Stimulated activated CD4-positive, alpha-beta T cell treated with anti-CD3 and anti-CD28 coated beads, Interleukin-1b, Interleukin-23, amount 100 ng/mL, for 48 hours (primary cell): ENCODE measurements around the gene ACOT9.
A peak's percentile ranks its signal among the peaks of the same experiment; 100 is the strongest.
"Not testable (repeated sequence)": the region's sequence is repeated elsewhere in the genome, so short reads cannot be mapped to it uniquely, and the experiment has no call there.

Source experiments
- DNase-seq: peaks from one replicate; pipeline ENCODE4 v3.0.0-alpha.2; 2020

The ACOT9 gene

GRCh38 chrX:23764188-23764984 lies 21.3 kb upstream of the ACOT9 start:
- no peak for DNase-seq

DNA sequence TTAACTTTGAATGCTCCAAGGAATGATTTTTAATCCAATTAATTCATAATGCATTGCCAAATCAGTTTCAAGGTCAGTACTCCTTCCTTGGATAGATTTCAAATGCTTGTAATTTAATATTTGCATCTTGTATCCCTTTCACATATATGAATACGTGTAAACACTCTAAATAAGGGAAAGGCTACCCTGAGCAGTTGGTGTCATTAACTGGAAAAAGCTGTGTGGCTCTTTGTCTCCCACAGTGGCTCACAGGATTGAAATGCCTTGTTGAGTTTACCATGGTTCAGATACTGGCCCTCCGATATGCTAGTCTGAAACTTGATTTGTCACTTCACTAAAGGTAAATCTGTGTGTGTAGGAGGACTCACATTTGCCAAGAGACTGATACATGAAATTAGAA lies 16.7 kb upstream of the ACOT9 start:
- no peak for DNase-seq

- DNase-seq: peak; percentile 45
Observed at GRCh38 chrX:23756165-23756564, 13.1 kb upstream of the ACOT9 start.

DNA sequence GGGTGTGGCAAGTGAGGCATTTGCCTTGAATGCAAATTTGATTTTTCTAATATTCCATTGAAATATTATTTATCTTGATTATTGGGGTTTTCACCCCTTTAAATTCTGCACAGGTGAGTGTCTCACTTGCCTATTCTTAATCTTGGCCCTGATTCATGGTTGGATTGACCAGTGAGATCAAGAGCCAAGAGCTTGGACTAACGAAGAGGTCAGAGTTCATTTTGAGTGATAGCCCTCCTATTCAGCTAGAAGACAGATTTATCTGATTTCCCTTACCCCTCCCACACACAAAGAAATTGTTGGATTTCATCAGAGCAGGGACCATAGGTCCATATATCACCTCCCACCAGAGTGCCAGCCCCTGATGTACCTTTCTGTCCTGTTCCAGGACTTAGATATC lies 11.6 kb upstream of the ACOT9 start:
- DNase-seq: no peak

DNA sequence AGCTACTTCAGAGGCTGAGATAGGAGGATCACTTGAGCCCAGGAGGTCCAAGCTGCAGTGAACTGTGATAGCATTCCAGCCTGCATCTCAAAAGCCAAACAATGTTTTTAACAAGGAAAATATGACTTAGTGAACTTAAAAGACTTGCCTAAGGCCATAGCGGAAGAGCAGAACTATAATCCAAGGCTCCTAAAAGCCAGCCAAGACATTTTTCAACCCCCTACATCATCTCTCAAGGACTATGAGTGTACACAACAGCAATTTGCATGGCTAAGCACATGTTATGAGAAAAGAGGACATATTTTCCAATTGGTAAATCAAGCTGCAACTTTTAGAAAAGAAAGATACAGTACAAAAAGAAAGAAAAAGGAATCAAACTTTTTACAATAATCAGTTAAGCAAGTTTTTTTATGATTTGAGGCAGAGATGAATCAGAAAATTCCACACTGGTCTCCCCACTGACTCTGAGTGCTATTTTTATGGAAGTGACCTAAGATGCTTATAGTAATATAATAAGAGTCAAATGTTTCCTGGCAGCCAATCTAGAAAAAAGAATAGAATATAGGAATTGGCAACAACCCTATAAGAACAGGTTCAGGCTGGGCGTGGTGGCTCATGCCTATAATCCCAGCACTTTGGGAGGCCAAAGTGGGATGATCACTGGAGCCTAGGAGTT lies 9.8 kb upstream of the ACOT9 start:
- no peak for DNase-seq

GRCh38 chrX:23749576-23749975 lies 6.5 kb upstream of the ACOT9 start:
- DNase-seq: no peak

- DNase-seq: no peak
Observed at GRCh38 chrX:23749129-23749528, 6.1 kb upstream of the ACOT9 start.

DNA sequence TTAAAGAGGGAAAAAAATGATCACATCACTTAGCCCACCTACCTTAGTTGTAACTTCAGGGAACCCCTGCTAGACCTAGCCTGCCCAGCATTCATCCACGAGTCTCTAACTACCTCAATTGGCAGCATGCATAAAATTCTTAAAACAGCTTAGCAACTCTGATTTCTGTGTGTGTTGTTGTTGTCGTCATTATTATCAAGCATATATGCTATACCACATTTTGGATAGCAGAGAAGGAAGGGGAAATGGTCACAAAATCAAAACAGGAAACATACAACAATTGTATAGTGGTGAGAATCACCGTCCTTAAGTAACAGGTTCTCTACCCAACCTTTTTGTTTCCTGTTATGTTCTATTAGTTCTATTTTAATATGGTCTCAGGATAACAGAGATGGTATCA lies 2.7 kb upstream of the ACOT9 start:
- no peak for DNase-seq

GRCh38 chrX:23743623-23743971 lies 521 bp upstream of the ACOT9 start:
- not testable (repeated sequence) for DNase-seq

- no peak for DNase-seq
Observed at GRCh38 chrX:23742174-23742696, 841 bp downstream of the ACOT9 start.

DNA sequence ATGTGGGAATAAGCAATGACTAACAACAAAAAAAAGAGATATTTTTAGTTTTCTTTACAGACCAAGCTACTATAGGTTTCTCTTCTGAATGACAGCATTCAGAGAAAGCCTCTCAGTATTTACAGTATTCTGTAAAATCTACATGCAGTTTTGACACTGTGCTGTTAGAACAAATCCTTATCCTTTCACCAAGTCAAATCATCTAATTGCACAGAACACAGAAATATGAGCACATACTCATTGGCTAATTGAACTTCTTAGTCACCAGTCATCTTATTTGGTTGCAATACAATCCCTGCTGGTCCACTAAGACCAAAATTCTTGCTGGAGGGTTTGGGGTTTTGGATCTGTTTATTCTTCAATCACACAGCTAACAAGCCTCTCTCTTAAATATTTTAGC lies 5.7 kb downstream of the ACOT9 start:
- no peak for DNase-seq

DNA sequence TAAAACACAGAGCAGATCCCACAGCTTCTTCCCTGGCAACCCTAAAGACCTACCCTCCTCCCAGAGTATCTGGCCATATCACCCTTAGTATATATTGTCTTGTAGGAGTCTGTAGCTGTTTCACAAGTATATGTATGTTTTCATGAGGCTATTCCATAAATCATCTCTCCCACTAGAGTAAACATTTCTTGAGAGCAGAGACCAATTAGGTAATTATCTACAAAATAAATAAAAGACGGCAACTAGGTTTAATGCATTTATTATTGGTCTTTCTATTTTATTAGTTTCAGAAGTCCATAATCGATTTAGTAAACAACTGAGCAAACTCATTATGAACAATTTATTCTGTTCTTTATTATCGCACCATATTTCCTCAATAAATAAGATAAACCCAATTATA lies 7.0 kb downstream of the ACOT9 start:
- no peak for DNase-seq

GRCh38 chrX:23732704-23733103 lies 10.4 kb downstream of the ACOT9 start:
- no peak for DNase-seq

DNA sequence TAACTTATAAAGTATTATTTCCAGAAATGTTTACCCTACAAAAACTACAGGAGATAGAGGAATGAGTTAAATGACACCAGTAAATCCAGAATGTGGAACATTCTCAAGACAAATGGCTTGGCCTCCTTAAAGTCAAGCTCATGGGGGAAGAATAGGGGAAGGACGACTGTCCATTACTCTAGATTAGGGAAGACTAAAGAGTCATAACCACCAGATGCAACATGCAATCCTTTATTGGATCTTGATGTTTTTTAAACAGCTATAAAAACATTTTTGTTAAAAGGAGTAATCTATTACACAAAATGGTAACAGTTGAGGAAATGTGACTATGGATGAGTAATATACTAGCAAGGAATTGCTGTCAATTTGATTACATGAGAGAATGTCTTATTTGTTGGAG lies 11.1 kb downstream of the ACOT9 start:
- no peak for DNase-seq

GRCh38 chrX:23729214-23729613 lies 13.9 kb downstream of the ACOT9 start:
- DNase-seq: no peak

DNA sequence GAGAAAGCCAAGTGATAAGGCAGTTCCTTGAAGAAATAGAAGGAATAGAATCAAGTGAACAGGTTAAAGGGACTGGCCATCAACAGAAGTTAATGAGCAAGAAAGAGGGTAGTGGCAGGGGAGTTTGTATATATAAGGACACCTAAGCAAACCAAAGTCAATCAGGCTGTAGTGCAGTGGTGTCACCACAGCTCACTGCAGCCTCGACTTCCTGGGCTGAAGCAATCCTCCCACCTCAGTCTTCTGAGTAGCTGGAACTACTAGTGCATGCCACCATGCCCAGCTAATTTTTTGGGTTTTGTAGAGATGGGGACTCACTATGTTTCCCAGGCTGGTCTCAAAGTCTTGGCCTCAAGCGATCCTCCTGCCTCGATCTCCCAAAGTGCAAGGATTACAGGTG lies 15.9 kb downstream of the ACOT9 start:
- DNase-seq: no peak

- no peak for DNase-seq
Observed at GRCh38 chrX:23726191-23726590, 16.9 kb downstream of the ACOT9 start.

DNA sequence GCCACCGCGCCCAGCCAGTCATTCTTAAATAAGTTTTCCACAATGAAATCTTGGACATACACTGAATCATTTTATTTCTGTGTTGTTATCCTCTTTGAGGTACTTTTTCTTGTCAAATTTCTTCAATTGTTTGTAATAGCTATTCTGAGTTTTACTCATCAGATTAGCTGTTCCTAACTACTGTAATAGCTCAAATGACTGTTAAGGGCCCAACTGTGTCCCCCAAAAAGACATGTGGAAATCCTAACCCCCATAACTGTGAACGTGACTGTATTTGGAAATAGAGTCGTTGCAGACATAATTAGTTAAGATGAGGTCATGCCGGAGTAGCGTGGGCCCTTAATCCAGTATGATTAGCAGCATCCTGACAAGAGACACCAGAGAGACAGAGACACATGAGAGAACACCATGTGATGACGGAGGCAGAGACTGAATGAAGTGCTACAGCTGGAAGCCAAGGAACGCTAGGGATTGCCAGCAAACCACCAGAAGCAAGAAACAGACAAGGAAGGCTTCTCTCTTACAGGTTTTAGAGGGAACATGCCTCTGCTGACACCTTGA lies 22.9 kb downstream of the ACOT9 start:
- DNase-seq: no peak

DNA sequence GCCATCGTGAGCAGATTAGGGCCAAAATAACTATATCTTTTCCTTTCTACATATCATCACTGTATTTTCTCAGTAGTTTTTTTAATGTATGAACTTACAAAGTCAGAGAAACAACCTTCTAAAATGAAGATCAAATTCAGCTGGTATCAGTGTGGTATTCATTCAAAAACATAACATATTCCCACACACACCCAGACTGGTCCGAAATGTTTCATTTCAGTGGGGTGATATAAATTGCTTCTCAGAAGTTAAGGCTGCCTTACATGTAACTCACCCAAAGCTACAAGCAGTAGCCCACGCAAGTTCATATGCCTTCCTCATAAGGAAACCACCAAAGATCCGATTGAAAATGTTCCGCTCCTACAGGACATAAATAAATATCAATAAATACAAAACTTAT lies 37.8 kb downstream of the ACOT9 start:
- DNase-seq: no peak

DNA sequence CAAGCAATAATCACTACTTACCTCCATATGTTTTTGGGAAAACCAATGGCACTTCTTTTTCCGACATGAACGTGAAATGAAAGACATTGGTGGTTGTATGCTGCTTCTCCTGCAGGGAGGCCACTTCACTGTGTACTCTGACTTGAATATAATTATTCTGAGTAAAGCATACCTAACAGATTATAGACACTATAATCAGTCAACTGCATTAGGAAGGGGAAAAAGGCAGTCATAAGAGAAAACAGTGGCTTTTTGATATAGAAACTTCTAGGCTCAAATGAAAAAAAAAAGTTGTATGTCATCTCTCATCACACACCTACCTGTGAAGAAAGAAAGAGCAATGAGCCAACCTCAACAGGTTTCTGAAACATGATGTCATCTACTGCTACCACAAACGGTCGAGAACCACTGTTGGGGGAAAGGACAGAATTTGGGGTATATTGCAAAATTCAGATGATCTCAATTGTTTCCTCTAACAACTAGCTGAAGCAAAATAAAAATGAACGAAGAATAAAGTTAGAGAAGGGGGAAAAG lies 38.3 kb downstream of the ACOT9 start:
- no peak for DNase-seq

GRCh38 chrX:23699636-23700194 lies 43.4 kb downstream of the ACOT9 start:
- DNase-seq: peak; percentile 10

- DNase-seq: peak; percentile 10
Observed at GRCh38 chrX:23694606-23695005, 48.5 kb downstream of the ACOT9 start.

- no peak for DNase-seq
Observed at GRCh38 chrX:23692166-23692565, 50.9 kb downstream of the ACOT9 start.

DNA sequence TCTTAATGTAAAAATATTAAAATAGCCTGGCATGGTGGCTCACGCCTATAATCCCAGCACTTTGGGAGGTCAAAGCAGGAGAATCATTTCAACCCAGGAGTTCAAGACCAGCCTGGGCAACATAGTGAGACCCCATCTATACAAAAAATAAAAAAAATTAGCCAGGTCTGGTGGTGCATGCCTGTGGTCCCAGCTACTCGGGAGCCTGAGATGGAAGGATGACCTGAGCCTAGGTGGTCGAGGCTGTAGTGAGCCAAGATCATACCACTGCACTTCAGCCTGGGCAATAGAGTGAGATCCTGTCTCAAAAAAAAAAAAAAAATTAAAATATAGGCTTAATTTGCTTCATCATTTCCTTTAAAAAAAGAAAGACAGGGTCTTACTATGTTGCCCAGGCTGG lies 66.6 kb downstream of the ACOT9 start:
- not testable (repeated sequence) for DNase-seq
